K562 (cell line): ENCODE results near the gene LIFR. TPM values are rescaled to one million over a fixed set of nuclear protein-coding genes. Genes with fewer than 3 reads are reported as not detected.

Source experiments
- CBX1 ChIP-seq: sonication (generic); IDR thresholded peaks from 2 replicates; pipeline ENCODE4 v1.6.1; 2016; ENCODE audit warnings: antibody characterized with exemption, low read depth, mild to moderate bottlenecking
- CBX5 ChIP-seq: IDR thresholded peaks from 2 replicates; pipeline ENCODE4 v1.6.1; 2014; ENCODE audit warnings: low read depth, borderline replicate concordance
- FOXJ2 ChIP-seq: fragments of 200-800 bp; sonication (Bioruptor generic); IDR thresholded peaks from 2 replicates; pipeline ENCODE4 v1.6.1; 2016; ENCODE audit warnings: missing genetic modification characterization, missing compliant biosample characterization
- HMGN3 ChIP-seq: IDR thresholded peaks from 2 replicates; pipeline ENCODE4 v1.6.1; 2011; ENCODE audit warnings: borderline replicate concordance, low read depth, mild to moderate bottlenecking, mixed read lengths, low read length; ENCODE audit not compliant: insufficient read length; ENCODE audit errors: extremely low read depth
- MXI1 ChIP-seq: IDR thresholded peaks from 2 replicates; pipeline ENCODE4 v1.6.1; 2011; ENCODE audit warnings: low read depth, mild to moderate bottlenecking, improper control_type of control experiment, low read length
- NFXL1 ChIP-seq: fragments of 450-650 bp; formaldehyde crosslinking; IDR thresholded peaks from 2 replicates; pipeline ENCODE4 v1.4.0; 2021; ENCODE audit warnings: mild to moderate bottlenecking
- TCF7 ChIP-seq: sonication (generic); IDR thresholded peaks from 2 replicates; pipeline ENCODE4 v1.6.1; 2016; ENCODE audit warnings: antibody characterized with exemption, borderline replicate concordance
- ZBTB26 ChIP-seq: fragments of 450-650 bp; formaldehyde crosslinking; IDR thresholded peaks from 2 replicates; pipeline ENCODE4 v1.4.0; 2022; ENCODE audit warnings: missing genetic modification characterization
- ZBTB33 ChIP-seq: sonication (generic); formaldehyde crosslinking; IDR thresholded peaks from 2 replicates; pipeline ENCODE4 v1.8.1; 2023; ENCODE audit warnings: mild to moderate bottlenecking, missing genetic modification reagents
- ZNF140 ChIP-seq: fragments of 250-450 bp; sonication (Bioruptor Pico); IDR thresholded peaks from 2 replicates; pipeline ENCODE4 v1.8.0; 2021; ENCODE audit warnings: moderate library complexity, mild to moderate bottlenecking, inconsistent platforms
- polyA plus RNA-seq, 8 experiments: library from polyadenylated mRNA; depleted of rRNA in 4 of 8; stranded (reverse) in 5 of 8; unstranded in 3 of 8; fragments of >200 nt; fragmentation: Nextera tagmentation in 2 of 8; fragmentation: Illumina TruSeq in 1 of 8; extraction: Ambion mirVana in 2 of 8; extraction: Trizol in 1 of 8; gene quantifications; 2 replicates each; pipeline versions ENCODE4 v1.2.1 to v1.2.3, GENCODE V29; 2011 to 2014; ENCODE audit warnings: inconsistent platforms in 1 of 8, missing spikeins in 1 of 8
- total RNA-seq, 7 experiments: library from RNA; depleted of rRNA in 6 of 7; stranded (reverse); fragments of >200 nt in 6 of 7; fragmentation: Illumina TruSeq in 2 of 7; extraction: Trizol in 2 of 7; gene quantifications; 2 replicates each; pipeline versions ENCODE4 v1.2.1 to v1.2.3, GENCODE V29; 2011 to 2021; ENCODE audit warnings: low replicate concordance in 1 of 7
- TF ChIP-seq, protein P1 (sequence below): sonication (generic); formaldehyde crosslinking; IDR thresholded peaks from 2 replicates; pipeline ENCODE4 v1.8.0; 2022; ENCODE audit warnings: mild to moderate bottlenecking, missing genetic modification reagents, borderline replicate concordance
- TF ChIP-seq, protein P2 (sequence below): IDR thresholded peaks from 2 replicates; pipeline ENCODE4 v1.6.1; 2011; ENCODE audit warnings: borderline replicate concordance, low read depth, mild to moderate bottlenecking, moderate library complexity, low read length; ENCODE audit not compliant: insufficient read depth, poor library complexity, severe bottlenecking

The LIFR gene
- total and polyA plus RNA-seq, 9 of the 15 experiments (the other 6 are each of a cell fraction or from before 2014, with no cell fraction given): 0.43 to 5.7 (median 3.3) TPM

GRCh38 chr5:38478878-38479277, 77.6 kb downstream of the LIFR start (continued):
- TF ChIP-seq ZBTB33 (CRISPR knock-in tag) (no peak), MXI1 (no peak), HMGN3 (no peak), FOXJ2 (tag) (no peak), ZBTB26 (no peak), TCF7 (no peak), CBX5 (no peak), NFXL1 (CRISPR knock-in tag) (no peak), CBX1 (no peak), ZNF140 (CRISPR knock-in tag) (no peak)
- TF ChIP-seq, protein P1, sequence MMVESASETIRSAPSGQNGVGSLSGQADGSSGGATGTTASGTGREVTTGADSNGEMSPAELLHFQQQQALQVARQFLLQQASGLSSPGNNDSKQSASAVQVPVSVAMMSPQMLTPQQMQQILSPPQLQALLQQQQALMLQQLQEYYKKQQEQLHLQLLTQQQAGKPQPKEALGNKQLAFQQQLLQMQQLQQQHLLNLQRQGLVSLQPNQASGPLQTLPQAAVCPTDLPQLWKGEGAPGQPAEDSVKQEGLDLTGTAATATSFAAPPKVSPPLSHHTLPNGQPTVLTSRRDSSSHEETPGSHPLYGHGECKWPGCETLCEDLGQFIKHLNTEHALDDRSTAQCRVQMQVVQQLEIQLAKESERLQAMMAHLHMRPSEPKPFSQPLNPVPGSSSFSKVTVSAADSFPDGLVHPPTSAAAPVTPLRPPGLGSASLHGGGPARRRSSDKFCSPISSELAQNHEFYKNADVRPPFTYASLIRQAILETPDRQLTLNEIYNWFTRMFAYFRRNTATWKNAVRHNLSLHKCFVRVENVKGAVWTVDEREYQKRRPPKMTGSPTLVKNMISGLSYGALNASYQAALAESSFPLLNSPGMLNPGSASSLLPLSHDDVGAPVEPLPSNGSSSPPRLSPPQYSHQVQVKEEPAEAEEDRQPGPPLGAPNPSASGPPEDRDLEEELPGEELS: no peak
- TF ChIP-seq, protein P2, sequence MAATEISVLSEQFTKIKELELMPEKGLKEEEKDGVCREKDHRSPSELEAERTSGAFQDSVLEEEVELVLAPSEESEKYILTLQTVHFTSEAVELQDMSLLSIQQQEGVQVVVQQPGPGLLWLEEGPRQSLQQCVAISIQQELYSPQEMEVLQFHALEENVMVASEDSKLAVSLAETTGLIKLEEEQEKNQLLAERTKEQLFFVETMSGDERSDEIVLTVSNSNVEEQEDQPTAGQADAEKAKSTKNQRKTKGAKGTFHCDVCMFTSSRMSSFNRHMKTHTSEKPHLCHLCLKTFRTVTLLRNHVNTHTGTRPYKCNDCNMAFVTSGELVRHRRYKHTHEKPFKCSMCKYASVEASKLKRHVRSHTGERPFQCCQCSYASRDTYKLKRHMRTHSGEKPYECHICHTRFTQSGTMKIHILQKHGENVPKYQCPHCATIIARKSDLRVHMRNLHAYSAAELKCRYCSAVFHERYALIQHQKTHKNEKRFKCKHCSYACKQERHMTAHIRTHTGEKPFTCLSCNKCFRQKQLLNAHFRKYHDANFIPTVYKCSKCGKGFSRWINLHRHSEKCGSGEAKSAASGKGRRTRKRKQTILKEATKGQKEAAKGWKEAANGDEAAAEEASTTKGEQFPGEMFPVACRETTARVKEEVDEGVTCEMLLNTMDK: no peak
- TF ChIP-seq, all 486 proteins: peak for 0
